Vagina (tissue), 2 donors: ENCODE results near the gene CCNO. TPM values are rescaled to one million over a fixed set of nuclear protein-coding genes. Genes with fewer than 3 reads are reported as not detected.

Experiments
- DNase-seq, 2 donors: peaks; one replicate each; pipeline ENCODE4 v3.0.0-alpha.2; 2017; ENCODE audit errors: extremely low spot score in 2 of 2
- H3K27ac ChIP-seq: fragments of 200-600 bp; sonication (generic); one replicate; pipeline ENCODE4 v1.5.1; 2019
- H3K27me3 ChIP-seq: fragments of 200-600 bp; sonication (generic); one replicate; pipeline ENCODE4 v1.5.1; 2019
- H3K36me3 ChIP-seq, 2 donors: fragments of 200-600 bp; sonication (generic); one replicate each; pipeline ENCODE4 v1.5.1; 2017 to 2019
- H3K4me1 ChIP-seq: fragments of 200-600 bp; sonication (generic); one replicate; pipeline ENCODE4 v1.5.1; 2019
- H3K4me3 ChIP-seq, 2 donors: fragments of 200-600 bp; sonication (generic); 1 replicate in 1 of 2; 2 replicates in 1 of 2; pipeline ENCODE4 v1.5.1; 2016 to 2019
- H3K9me3 ChIP-seq: fragments of 200-600 bp; sonication (generic); one replicate; pipeline ENCODE4 v1.5.1; 2019
- POLR2A ChIP-seq, 2 donors: fragments of 450-650 bp; IDR thresholded peaks; one replicate each; pipeline ENCODE4 v1.6.1; 2017; ENCODE audit warnings: antibody characterized with exemption in 2 of 2, mild to moderate bottlenecking in 2 of 2, moderate library complexity in 2 of 2
- POLR2AphosphoS5 ChIP-seq, 2 donors: sonication (generic); formaldehyde crosslinking; IDR thresholded peaks; one replicate each; pipeline ENCODE4 v1.9.0; 2017; ENCODE audit warnings: antibody characterized with exemption in 2 of 2, mild to moderate bottlenecking in 2 of 2, low read depth in 1 of 2; ENCODE audit not compliant: insufficient read depth in 1 of 2
- intact Hi-C: fragments of 100-400 bp; cut with DNase I; formaldehyde crosslinking; loops from one replicate; pipeline ENCODE4 v1.15.1; 2023
- total RNA-seq: library from RNA; depleted of rRNA; stranded (reverse); fragments of >200 nt; gene quantifications from one replicate; pipeline ENCODE4 v1.2.3, GENCODE V29; 2016
- TF ChIP-seq, protein P1 (sequence below), 3 experiments: fragments of 450-650 bp in 2 of 3; fragments of 200-600 bp in 1 of 3; sonication (generic) in 1 of 3; IDR thresholded peaks; one replicate each; pipeline ENCODE4 v1.5.1; 2017 to 2019; ENCODE audit warnings: antibody characterized with exemption in 3 of 3, mild to moderate bottlenecking in 2 of 3, moderate library complexity in 2 of 3

CCNO gene
- total RNA-seq, 1 donor from 2014 or later = not detected

DNA sequence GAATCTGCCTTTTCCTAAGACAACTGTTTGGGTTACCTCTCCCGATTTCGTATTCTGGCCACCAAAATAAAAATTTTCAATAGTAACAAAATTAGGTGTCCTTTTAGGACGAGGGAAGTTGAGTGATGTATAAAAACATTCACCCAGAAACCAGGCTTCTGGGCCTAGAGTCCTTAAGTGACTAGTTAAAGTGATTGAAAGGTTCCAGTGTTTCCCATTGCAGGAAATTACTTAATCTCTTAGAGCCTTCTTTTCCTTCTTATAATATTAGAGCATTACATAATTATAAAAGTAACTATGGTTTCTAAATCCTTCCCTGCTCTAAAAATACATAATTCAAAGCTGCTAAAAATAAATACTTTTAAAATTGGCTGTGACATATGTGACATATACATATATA is 13.6 kb downstream of the CCNO start:
- H3K4me3 ChIP-seq = no peak overlapping the region
- DNase-seq = no peak
- TF ChIP-seq, protein P1, sequence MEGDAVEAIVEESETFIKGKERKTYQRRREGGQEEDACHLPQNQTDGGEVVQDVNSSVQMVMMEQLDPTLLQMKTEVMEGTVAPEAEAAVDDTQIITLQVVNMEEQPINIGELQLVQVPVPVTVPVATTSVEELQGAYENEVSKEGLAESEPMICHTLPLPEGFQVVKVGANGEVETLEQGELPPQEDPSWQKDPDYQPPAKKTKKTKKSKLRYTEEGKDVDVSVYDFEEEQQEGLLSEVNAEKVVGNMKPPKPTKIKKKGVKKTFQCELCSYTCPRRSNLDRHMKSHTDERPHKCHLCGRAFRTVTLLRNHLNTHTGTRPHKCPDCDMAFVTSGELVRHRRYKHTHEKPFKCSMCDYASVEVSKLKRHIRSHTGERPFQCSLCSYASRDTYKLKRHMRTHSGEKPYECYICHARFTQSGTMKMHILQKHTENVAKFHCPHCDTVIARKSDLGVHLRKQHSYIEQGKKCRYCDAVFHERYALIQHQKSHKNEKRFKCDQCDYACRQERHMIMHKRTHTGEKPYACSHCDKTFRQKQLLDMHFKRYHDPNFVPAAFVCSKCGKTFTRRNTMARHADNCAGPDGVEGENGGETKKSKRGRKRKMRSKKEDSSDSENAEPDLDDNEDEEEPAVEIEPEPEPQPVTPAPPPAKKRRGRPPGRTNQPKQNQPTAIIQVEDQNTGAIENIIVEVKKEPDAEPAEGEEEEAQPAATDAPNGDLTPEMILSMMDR (IDR thresholded peaks at IDR 0.05) = no peak
- TF ChIP-seq POLR2AphosphoS5 (IDR thresholded peaks at IDR 0.05; ENCODE audit: insufficient read depth in 1 of 2, low read depth in 1 of 2) = no peak
- no peaks in the 10 kb centered on the region for H3K36me3 ChIP-seq
- no peaks in the 10 kb centered on the region for H3K9me3 ChIP-seq
- H3K4me1 ChIP-seq = peaks cover 20% of the 10 kb centered on the region
- H3K27me3 ChIP-seq = no peaks in the 10 kb centered on the region
- intact Hi-C loops = no loop called here
- H3K27ac ChIP-seq = no peak overlapping the region

DNA sequence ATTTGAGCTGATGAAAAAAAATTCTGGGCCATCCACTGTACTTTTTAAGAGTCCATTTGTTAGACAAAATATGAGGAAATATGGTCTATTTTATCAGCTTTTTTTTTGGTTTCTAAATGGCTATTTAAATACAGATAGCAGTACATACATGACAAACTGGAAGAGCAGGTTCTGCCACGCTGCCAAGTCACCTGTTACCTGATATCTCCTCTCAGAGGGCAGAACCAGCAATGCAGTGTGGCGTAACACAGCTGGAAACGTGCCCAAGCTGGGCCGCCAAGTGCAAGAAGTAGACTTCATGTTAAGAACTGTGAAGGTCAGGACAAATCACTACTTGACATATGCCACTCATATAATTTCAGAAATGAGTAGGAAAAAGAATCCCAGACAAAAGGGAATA is 14.4 kb downstream of the CCNO start:
- TF ChIP-seq POLR2A (IDR thresholded peaks at IDR 0.05) = no peak
- TF ChIP-seq POLR2AphosphoS5 (IDR thresholded peaks at IDR 0.05; ENCODE audit: insufficient read depth in 1 of 2, low read depth in 1 of 2) = no peak
- TF ChIP-seq, protein P1 (IDR thresholded peaks at IDR 0.05) = no peak
- no peak overlapping the region for H3K4me3 ChIP-seq
- H3K27me3 ChIP-seq = no peaks in the 10 kb centered on the region
- no peaks in the 10 kb centered on the region for H3K36me3 ChIP-seq
- H3K27ac ChIP-seq = no peak overlapping the region
- intact Hi-C loops = no loop called here
- no peaks in the 10 kb centered on the region for H3K9me3 ChIP-seq
- peaks cover 20% of the 10 kb centered on the region for H3K4me1 ChIP-seq
- no peak for DNase-seq

DNA sequence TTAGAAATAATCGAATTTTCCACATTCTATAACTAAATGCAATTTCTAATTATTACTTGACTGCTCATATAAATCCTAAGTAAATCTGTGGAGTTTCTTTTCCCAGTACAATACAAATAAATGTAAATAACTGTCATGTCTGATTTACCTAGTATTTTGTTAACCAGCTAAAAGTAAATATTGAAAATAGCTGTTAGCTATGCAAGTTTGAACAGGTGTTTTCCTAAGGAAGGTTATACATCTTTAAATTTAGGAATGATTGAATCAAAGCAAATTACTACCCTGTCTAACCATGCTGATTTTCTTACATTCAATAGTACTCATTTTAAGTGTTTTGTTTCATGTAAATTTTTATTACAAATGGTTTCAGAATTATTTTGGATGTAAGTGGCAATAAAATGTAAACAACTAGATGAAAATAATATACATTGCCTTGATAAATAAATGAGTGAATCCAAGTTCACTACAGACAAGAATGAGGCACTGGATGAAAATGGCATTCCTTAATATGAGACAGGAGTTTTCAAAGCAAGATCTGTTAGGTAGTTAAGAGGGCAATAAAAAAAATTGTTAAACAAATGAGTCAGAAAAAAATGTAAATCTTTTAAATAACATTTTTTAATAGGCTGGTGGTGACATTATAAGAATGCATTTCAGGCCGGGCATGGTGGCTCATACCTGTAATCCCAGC is 22.1 kb downstream of the CCNO start:
- TF ChIP-seq, protein P1 (IDR thresholded peaks at IDR 0.05) = no peak
- TF ChIP-seq POLR2AphosphoS5 (IDR thresholded peaks at IDR 0.05; ENCODE audit: insufficient read depth in 1 of 2, low read depth in 1 of 2) = no peak
- TF ChIP-seq POLR2A (IDR thresholded peaks at IDR 0.05) = no peak
- no peak overlapping the region for H3K4me3 ChIP-seq
- no peaks in the 10 kb centered on the region for H3K27me3 ChIP-seq
- no peak for DNase-seq
- intact Hi-C loops = no loop called here
- no peaks in the 10 kb centered on the region for H3K9me3 ChIP-seq
- H3K27ac ChIP-seq = no peak overlapping the region
- no peaks in the 10 kb centered on the region for H3K36me3 ChIP-seq
- H3K4me1 ChIP-seq = no peaks in the 10 kb centered on the region

DNA sequence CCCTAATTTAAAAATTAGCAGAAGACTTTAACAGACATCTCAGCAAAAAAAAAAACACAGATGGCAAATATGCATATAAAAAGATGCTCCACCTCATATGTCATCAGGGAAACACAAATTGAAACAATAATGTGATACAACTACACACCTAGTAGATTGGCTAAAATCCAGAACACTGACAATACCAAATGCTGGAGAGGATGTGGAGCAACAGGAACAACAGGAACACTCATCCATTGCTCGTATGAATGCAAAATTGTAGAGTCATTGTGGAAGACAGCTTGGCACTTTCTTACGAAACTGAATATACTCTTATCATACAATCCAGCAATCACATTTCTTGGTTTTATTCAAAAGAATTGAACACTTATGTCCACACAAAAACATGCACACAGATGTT is 28.4 kb downstream of the CCNO start:
- no peak for DNase-seq
- Histone ChIP-seq H3K36me3 (no peaks in the 10 kb centered on the region), H3K4me3 (no peak overlapping the region), H3K27ac (no peak overlapping the region), H3K4me1 (no peaks in the 10 kb centered on the region), H3K27me3 (no peaks in the 10 kb centered on the region), H3K9me3 (no peaks in the 10 kb centered on the region)
- intact Hi-C loops = no loop called here
- TF ChIP-seq POLR2AphosphoS5 (IDR thresholded peaks at IDR 0.05; ENCODE audit: insufficient read depth in 1 of 2, low read depth in 1 of 2) = no peak
- no peak for TF ChIP-seq POLR2A (IDR thresholded peaks at IDR 0.05)
- TF ChIP-seq, protein P1 (IDR thresholded peaks at IDR 0.05) = no peak

DNA sequence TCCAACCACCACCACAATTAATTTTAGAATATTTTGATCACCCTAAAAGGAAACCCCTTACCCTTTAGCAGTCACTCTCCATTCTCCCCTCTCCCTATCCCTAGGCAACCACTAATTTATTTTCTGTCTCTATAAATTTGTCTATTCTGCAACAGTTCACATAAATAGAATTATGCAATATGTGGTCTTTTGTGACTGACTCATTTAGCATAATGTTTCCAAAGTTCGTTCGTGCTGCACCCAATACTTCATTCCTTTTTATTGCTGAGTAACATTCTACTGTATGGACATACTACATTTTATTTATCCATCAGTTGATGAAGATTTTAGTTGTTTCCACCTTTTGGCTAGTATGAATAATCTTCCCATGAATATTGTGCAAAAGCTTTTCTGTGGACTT is 42.2 kb downstream of the CCNO start:
- no peaks in the 10 kb centered on the region for H3K36me3 ChIP-seq
- no peak overlapping the region for H3K27ac ChIP-seq
- no peak overlapping the region for H3K4me3 ChIP-seq
- TF ChIP-seq, protein P1 (IDR thresholded peaks at IDR 0.05) = no peak
- TF ChIP-seq POLR2A (IDR thresholded peaks at IDR 0.05) (no peak), POLR2AphosphoS5 (IDR thresholded peaks at IDR 0.05; ENCODE audit: insufficient read depth in 1 of 2, low read depth in 1 of 2) (no peak)
- no peaks in the 10 kb centered on the region for H3K4me1 ChIP-seq
- H3K27me3 ChIP-seq = no peaks in the 10 kb centered on the region
- H3K9me3 ChIP-seq = no peaks in the 10 kb centered on the region
- DNase-seq = no peak
- intact Hi-C loops = no loop called here
